Calu3 (cell line): Measurements from ENCODE around the gene FAF2. TPM values are rescaled to one million over a fixed set of nuclear protein-coding genes. Genes with fewer than 3 reads are reported as not detected.

Experiments
- BruUV-seq: library from RNA; stranded (reverse); fragments of 400-500 nt; replicated peaks from 2 replicates; lab custom pipeline; 2021; lab: Mats Ljungman, UMichigan
- CTCF ChIA-PET: fragments of 300-600 bp; sonication (Branson Sonifier 250); formaldehyde crosslinking; loops from one replicate; lab custom pipeline; 2022; ENCODE audit warnings: antibody characterized with exemption; lab: Charles Lee
- DNase-seq: peaks from one replicate; pipeline ENCODE4 v3.0.0; 2022
- H3K27ac Mint-ChIP-seq: one replicate; pipeline ENCODE4 v1.8.0; 2022; ENCODE audit warnings: mixed read lengths; ENCODE audit not compliant: unreplicated experiment
- H3K27me3 Mint-ChIP-seq: one replicate; pipeline ENCODE4 v1.8.0; 2022; ENCODE audit warnings: mixed read lengths; ENCODE audit not compliant: unreplicated experiment
- H3K36me3 Mint-ChIP-seq: one replicate; pipeline ENCODE4 v1.8.0; 2022; ENCODE audit warnings: mild to moderate bottlenecking, moderate library complexity, mixed read lengths; ENCODE audit not compliant: insufficient read depth, unreplicated experiment
- H3K4me1 Mint-ChIP-seq: one replicate; pipeline ENCODE4 v1.8.0; 2022; ENCODE audit warnings: mild to moderate bottlenecking, low read depth, mixed read lengths; ENCODE audit not compliant: unreplicated experiment
- H3K4me3 Mint-ChIP-seq: one replicate; pipeline ENCODE4 v1.8.0; 2022; ENCODE audit warnings: mild to moderate bottlenecking, low read depth, moderate library complexity, mixed read lengths; ENCODE audit not compliant: unreplicated experiment
- H3K9me3 Mint-ChIP-seq: one replicate; pipeline ENCODE4 v1.8.0; 2022; ENCODE audit warnings: low read depth, mixed read lengths; ENCODE audit not compliant: unreplicated experiment
- intact Hi-C: fragments of 100-400 bp; cut with micrococcal nuclease; formaldehyde crosslinking; loops from one replicate; pipeline ENCODE4 v1.10.0; 2022; ENCODE audit not compliant: unreplicated experiment
- total RNA-seq: library from RNA; stranded (reverse); gene quantifications from 2 replicates; pipeline ENCODE4 v1.2.3, GENCODE V29; 2022
- TF ChIP-seq, protein P1 (sequence below): fragments of 200-600 bp; IDR thresholded peaks from one replicate; pipeline ENCODE4 v1.8.0; 2022; ENCODE audit warnings: antibody characterized with exemption; ENCODE audit not compliant: unreplicated experiment

The FAF2 gene
- total RNA-seq, 1 experiment from 2014 or later, result 73.6 TPM

DNA sequence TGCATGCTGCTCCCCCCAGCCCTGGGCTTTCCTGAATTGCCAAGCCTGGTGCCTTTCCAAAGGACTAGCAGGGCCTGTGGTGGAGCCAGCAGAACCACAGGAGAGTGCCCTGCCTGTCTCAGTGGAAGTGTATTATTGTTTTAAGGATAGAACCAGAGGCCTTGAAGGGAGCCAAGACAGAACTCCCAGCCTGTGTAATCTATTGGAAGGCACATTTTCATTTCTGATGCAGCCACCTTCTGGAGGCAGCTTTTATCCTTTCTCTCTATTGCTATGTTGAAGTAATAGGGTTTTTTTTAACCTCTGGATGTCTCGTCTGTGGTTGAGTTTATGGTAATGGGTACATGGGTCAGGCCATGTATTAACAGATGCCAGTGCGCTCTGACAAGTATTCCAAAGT lies 59.7 kb downstream of the FAF2 start:
- no peaks in the 10 kb centered on the region for H3K4me1 Mint-ChIP-seq
- H3K27ac Mint-ChIP-seq, result no peak overlapping the region
- peaks cover 61% of the 10 kb centered on the region for H3K36me3 Mint-ChIP-seq
- DNase-seq, result no peak
- TF ChIP-seq, protein P1, sequence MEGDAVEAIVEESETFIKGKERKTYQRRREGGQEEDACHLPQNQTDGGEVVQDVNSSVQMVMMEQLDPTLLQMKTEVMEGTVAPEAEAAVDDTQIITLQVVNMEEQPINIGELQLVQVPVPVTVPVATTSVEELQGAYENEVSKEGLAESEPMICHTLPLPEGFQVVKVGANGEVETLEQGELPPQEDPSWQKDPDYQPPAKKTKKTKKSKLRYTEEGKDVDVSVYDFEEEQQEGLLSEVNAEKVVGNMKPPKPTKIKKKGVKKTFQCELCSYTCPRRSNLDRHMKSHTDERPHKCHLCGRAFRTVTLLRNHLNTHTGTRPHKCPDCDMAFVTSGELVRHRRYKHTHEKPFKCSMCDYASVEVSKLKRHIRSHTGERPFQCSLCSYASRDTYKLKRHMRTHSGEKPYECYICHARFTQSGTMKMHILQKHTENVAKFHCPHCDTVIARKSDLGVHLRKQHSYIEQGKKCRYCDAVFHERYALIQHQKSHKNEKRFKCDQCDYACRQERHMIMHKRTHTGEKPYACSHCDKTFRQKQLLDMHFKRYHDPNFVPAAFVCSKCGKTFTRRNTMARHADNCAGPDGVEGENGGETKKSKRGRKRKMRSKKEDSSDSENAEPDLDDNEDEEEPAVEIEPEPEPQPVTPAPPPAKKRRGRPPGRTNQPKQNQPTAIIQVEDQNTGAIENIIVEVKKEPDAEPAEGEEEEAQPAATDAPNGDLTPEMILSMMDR, result no peak
- H3K27me3 Mint-ChIP-seq, result no peaks in the 10 kb centered on the region
- no TSS peak for BruUV-seq
- CTCF ChIA-PET, result no interaction called here
- H3K4me3 Mint-ChIP-seq, result no peak overlapping the region
- intact Hi-C loops, result no loop called here
- no peaks in the 10 kb centered on the region for H3K9me3 Mint-ChIP-seq

DNA sequence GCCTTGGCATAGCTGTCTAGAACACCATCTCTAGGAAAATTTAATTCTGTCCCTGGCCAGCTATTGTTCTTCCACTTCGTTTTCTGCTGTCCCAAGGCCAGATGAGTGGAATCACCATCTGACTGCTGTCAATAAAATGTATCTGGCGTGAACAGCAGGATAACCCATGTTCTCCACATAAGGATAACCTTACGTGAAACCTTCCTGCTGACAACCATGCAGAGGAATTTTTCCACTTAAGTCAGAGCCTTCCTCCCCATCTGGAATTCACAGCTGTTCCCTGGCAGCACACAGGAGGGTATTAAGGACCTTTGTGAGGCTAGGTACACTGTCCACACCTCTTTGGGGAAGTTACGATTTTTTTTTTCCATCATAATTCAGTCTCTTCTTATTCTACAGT lies 60.4 kb downstream of the FAF2 start:
- no peaks in the 10 kb centered on the region for H3K4me1 Mint-ChIP-seq
- intact Hi-C loops, result no loop called here
- TF ChIP-seq, protein P1, result no peak
- H3K27me3 Mint-ChIP-seq, result no peaks in the 10 kb centered on the region
- no peaks in the 10 kb centered on the region for H3K9me3 Mint-ChIP-seq
- no peak overlapping the region for H3K4me3 Mint-ChIP-seq
- BruUV-seq, result no TSS peak
- CTCF ChIA-PET, result interaction anchor here (0.8 kb wide), 1 partner anchor 16 kb away, joined by 3 read pairs; no protein-coding TSS in a partner anchor
- H3K36me3 Mint-ChIP-seq, result peaks cover 57% of the 10 kb centered on the region
- no peak for DNase-seq
- H3K27ac Mint-ChIP-seq, result peak overlapping the region; percentile 26

GRCh38 chr5:176513788-176514187 lies 65.6 kb downstream of the FAF2 start:
- H3K27me3 Mint-ChIP-seq, result no peaks in the 10 kb centered on the region
- CTCF ChIA-PET, result no interaction called here
- no peak for DNase-seq
- no peaks in the 10 kb centered on the region for H3K9me3 Mint-ChIP-seq
- H3K4me3 Mint-ChIP-seq, result no peak overlapping the region
- intact Hi-C loops, result no loop called here
- H3K4me1 Mint-ChIP-seq, result peaks cover 8% of the 10 kb centered on the region
- no TSS peak for BruUV-seq
- peak overlapping the region; percentile 16 for H3K27ac Mint-ChIP-seq
- TF ChIP-seq, protein P1, result no peak
- H3K36me3 Mint-ChIP-seq, result peaks cover 15% of the 10 kb centered on the region

DNA sequence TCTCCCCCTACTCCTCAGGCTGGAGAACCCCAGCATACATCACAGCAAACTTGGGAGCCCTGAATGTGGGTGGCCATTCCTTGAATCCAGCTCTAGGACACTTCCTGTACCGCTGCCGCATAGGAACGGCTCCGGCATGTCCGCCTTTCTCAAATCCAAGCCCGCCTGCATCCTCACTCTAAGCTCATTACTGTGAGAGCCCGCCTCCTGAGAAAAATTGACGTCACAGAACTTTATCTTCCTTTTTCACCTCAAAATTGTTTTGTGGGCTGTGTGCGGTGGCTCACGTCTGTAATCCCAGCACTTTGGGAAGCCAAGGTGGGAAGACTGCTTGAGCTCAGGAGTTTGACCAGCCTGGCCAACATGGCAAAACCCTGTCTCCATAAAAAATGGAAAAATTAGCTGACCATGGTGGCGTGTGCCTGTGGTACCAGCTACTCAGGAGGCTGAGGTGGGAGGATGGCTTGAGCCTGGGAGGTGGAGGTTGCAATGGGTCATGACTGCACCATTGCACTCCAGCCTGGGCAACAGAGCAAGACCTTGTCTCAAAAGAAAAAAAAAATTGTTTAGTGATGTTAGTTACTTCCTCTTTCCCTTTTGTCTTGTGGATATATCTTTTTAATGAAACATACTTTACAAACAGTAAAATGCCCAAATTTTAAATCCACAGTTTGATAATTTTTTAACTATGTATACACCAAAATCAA lies 66.2 kb downstream of the FAF2 start:
- H3K27ac Mint-ChIP-seq, result peak overlapping the region; percentile 16
- intact Hi-C loops, result no loop called here
- no peaks in the 10 kb centered on the region for H3K9me3 Mint-ChIP-seq
- H3K36me3 Mint-ChIP-seq, result peaks cover 10% of the 10 kb centered on the region
- H3K27me3 Mint-ChIP-seq, result no peaks in the 10 kb centered on the region
- no TSS peak for BruUV-seq
- TF ChIP-seq, protein P1, result no peak
- H3K4me1 Mint-ChIP-seq, result peaks cover 8% of the 10 kb centered on the region
- DNase-seq, result no peak
- CTCF ChIA-PET, result no interaction called here
- no peak overlapping the region for H3K4me3 Mint-ChIP-seq
